Ovary (tissue), 3 donors: ENCODE measurements around the gene CUTA.

Experiments used
- CTCF ChIP-seq, 3 donors: fragments of 450-650 bp in 2 of 3; fragments of 200-600 bp in 1 of 3; IDR thresholded peaks; one replicate each; pipeline versions ENCODE4 v1.5.1 to v1.8.0; 2016 to 2022; ENCODE audit warnings: antibody characterized with exemption in 3 of 3, mild to moderate bottlenecking in 1 of 3
- EP300 ChIP-seq: sonication (generic); formaldehyde crosslinking; IDR thresholded peaks from one replicate; pipeline ENCODE4 v1.6.1; 2017; ENCODE audit warnings: antibody characterized with exemption
- donor health status: DM: no; HTN: no; CAD: no.

GRCh38 chr6:33377171-33377570, 40.7 kb downstream of the CUTA start:
- TF ChIP-seq CTCF (IDR thresholded peaks at IDR 0.05) (no peak), EP300 (no peak)
